Rectal smooth muscle tissue (tissue), 1 donor: ENCODE measurements around the gene ZNF529.

Source experiments
- H3K27ac ChIP-seq: one replicate; pipeline ENCODE4 v1.7.0; 2013; ENCODE audit warnings: low read depth, low read length, inconsistent platforms
- H3K27me3 ChIP-seq: one replicate; pipeline ENCODE4 v1.7.0; 2013; ENCODE audit warnings: low read length; ENCODE audit not compliant: control insufficient read depth, insufficient read depth
- H3K36me3 ChIP-seq: one replicate; pipeline ENCODE4 v1.7.0; 2013; ENCODE audit warnings: low read length; ENCODE audit not compliant: control insufficient read depth, insufficient read depth
- H3K4me1 ChIP-seq: one replicate; pipeline ENCODE4 v1.7.0; 2013; ENCODE audit warnings: low read length; ENCODE audit not compliant: control insufficient read depth, insufficient read depth
- H3K4me3 ChIP-seq: one replicate; pipeline ENCODE4 v1.7.0; 2013; ENCODE audit warnings: low read length
- H3K9ac ChIP-seq: one replicate; pipeline ENCODE4 v1.7.0; 2013; ENCODE audit warnings: low read length

Gene ZNF529

GRCh38 chr19:36547001-36547732, 25.9 kb downstream of the ZNF529 start:
- H3K4me3 ChIP-seq = no peak overlapping the region
- H3K4me1 ChIP-seq = no peaks in the 10 kb centered on the region
- peaks cover 36% of the 10 kb centered on the region for H3K36me3 ChIP-seq
- H3K27ac ChIP-seq = no peak overlapping the region
- H3K9ac ChIP-seq = no peak overlapping the region
- H3K27me3 ChIP-seq = no peaks in the 10 kb centered on the region

GRCh38 chr19:36528921-36529518, 44.1 kb downstream of the ZNF529 start:
- peak overlapping the region; percentile 92 for H3K27ac ChIP-seq
- H3K27me3 ChIP-seq = no peaks in the 10 kb centered on the region
- peaks cover 6% of the 10 kb centered on the region for H3K36me3 ChIP-seq

GRCh38 chr19:36528194-36528920, 44.7 kb downstream of the ZNF529 start, which contains the start of gene ZNF260:
TSS of gene ZNF260 (minus strand) at chr19:36528271. CDS start at chr19:36515238, 13,033 bp downstream.
- Histone ChIP-seq H3K4me1 (peaks cover 10% of the 10 kb centered on the region), H3K4me3 (peak within 1 kb of the TSS; percentile 93), H3K9ac (peak within 1 kb of the TSS; percentile 95), H3K27ac (peak within 1 kb of the TSS; percentile 92), H3K36me3 (peaks cover 6% of the 10 kb centered on the region), H3K27me3 (no peaks in the 10 kb centered on the region)

More at GRCh38 chr19:36528921-36529518, 44.1 kb downstream of the ZNF529 start:
- peak overlapping the region; percentile 43 for H3K9ac ChIP-seq
- peaks cover 10% of the 10 kb centered on the region for H3K4me1 ChIP-seq
- peak overlapping the region; percentile 93 for H3K4me3 ChIP-seq

- Histone ChIP-seq H3K9ac (peak overlapping the region; percentile 95), H3K36me3 (peaks cover 9% of the 10 kb centered on the region), H3K4me1 (peaks cover 10% of the 10 kb centered on the region), H3K27ac (peak overlapping the region; percentile 92), H3K4me3 (peak overlapping the region; percentile 93), H3K27me3 (no peaks in the 10 kb centered on the region)
Measured at GRCh38 chr19:36527873-36528193, 45.3 kb downstream of the ZNF529 start.

- peak overlapping the region; percentile 93 for H3K4me3 ChIP-seq
- H3K9ac ChIP-seq = no peak overlapping the region
- H3K4me1 ChIP-seq = peaks cover 10% of the 10 kb centered on the region
- H3K27ac ChIP-seq = no peak overlapping the region
- no peaks in the 10 kb centered on the region for H3K27me3 ChIP-seq
- peaks cover 14% of the 10 kb centered on the region for H3K36me3 ChIP-seq
Measured at GRCh38 chr19:36527341-36527740, 45.8 kb downstream of the ZNF529 start.

- Histone ChIP-seq H3K4me1 (peaks cover 10% of the 10 kb centered on the region), H3K27me3 (no peaks in the 10 kb centered on the region), H3K27ac (no peak overlapping the region), H3K9ac (no peak overlapping the region), H3K36me3 (peaks cover 14% of the 10 kb centered on the region), H3K4me3 (peak overlapping the region; percentile 25)
Measured at GRCh38 chr19:36526581-36526980, 46.5 kb downstream of the ZNF529 start.

- no peak overlapping the region for H3K9ac ChIP-seq
- H3K4me1 ChIP-seq = peaks cover 10% of the 10 kb centered on the region
- no peaks in the 10 kb centered on the region for H3K27me3 ChIP-seq
- H3K4me3 ChIP-seq = no peak overlapping the region
- no peak overlapping the region for H3K27ac ChIP-seq
- H3K36me3 ChIP-seq = peaks cover 14% of the 10 kb centered on the region
Measured at GRCh38 chr19:36524617-36525016, 48.5 kb downstream of the ZNF529 start.

- Histone ChIP-seq H3K9ac (no peak overlapping the region), H3K36me3 (peaks cover 35% of the 10 kb centered on the region), H3K4me1 (no peaks in the 10 kb centered on the region), H3K4me3 (peak overlapping the region; percentile 27), H3K27ac (no peak overlapping the region), H3K27me3 (no peaks in the 10 kb centered on the region)
Measured at GRCh38 chr19:36514012-36514612, 59.0 kb downstream of the ZNF529 start.

- Histone ChIP-seq H3K9ac (no peak overlapping the region), H3K4me1 (no peaks in the 10 kb centered on the region), H3K4me3 (no peak overlapping the region), H3K27ac (no peak overlapping the region), H3K27me3 (no peaks in the 10 kb centered on the region), H3K36me3 (peaks cover 2% of the 10 kb centered on the region)
Measured at GRCh38 chr19:36508325-36508724, 64.8 kb downstream of the ZNF529 start.

GRCh38 chr19:36501973-36502372, 71.1 kb downstream of the ZNF529 start:
- H3K27ac ChIP-seq = no peak overlapping the region
- H3K9ac ChIP-seq = no peak overlapping the region
- H3K4me3 ChIP-seq = no peak overlapping the region
- no peaks in the 10 kb centered on the region for H3K27me3 ChIP-seq
- H3K4me1 ChIP-seq = no peaks in the 10 kb centered on the region
- no peaks in the 10 kb centered on the region for H3K36me3 ChIP-seq

GRCh38 chr19:36497001-36497400, 76.1 kb downstream of the ZNF529 start:
- no peaks in the 10 kb centered on the region for H3K36me3 ChIP-seq
- no peak overlapping the region for H3K4me3 ChIP-seq
- H3K27me3 ChIP-seq = no peaks in the 10 kb centered on the region
- H3K27ac ChIP-seq = no peak overlapping the region
- no peaks in the 10 kb centered on the region for H3K4me1 ChIP-seq
- H3K9ac ChIP-seq = no peak overlapping the region
